CD4-positive, alpha-beta T cell treated with Interleukin-21 for 1 hour (primary cell): ENCODE measurements around the gene SWI5.
"Not testable (repeated sequence)": the region's sequence is repeated elsewhere in the genome, so short reads cannot be mapped to it uniquely, and the experiment has no call there.

Experiments
- DNase-seq: peaks from one replicate; pipeline ENCODE4 v3.0.0-alpha.2; 2020

SWI5 gene

GRCh38 chr9:128276008-128276573, at the start of gene SWI5:
SWI5 (plus strand) TSS chr9:128276276.
- peak; percentile 100 for DNase-seq

DNA sequence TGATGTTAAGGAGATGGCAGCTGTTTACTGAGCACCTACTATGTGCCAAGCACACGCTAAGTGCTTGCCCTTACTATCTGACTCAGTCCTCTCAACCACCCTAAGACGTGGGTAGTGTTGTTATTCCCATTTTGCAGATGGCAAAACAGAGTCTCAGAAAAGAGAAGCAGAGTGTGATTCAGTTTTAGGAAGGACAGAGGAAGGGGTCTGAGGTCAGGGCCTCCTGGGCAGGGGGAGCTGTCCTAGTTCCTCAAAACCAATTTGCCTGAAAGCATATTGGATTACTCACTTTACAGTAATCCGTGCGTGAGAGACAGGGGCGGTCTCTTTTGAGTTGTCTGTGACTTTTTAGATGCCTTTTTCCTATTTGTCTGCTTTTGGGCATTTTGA, 49.7 kb upstream of the SWI5 start:
- DNase-seq = no peak

DNA sequence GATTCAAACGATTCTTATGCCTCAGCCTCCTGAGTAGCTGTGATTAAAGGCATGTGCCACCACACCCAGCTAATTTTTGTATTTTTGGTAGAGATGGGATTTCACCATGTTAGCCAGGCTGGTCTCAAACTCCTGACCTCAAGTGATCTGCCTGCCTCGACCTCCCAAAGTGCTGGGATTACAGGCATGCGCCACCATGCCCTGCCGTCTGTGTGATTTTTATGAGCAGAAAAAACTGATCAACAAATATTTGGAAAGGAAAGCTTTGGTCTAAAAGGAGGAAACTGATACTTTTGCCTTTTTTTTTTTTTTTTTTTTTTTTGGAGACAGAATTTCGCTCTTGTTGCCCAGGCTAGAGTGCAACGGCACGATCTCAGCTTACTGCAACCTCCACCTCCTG, 45.2 kb upstream of the SWI5 start:
- not testable (repeated sequence) for DNase-seq

DNA sequence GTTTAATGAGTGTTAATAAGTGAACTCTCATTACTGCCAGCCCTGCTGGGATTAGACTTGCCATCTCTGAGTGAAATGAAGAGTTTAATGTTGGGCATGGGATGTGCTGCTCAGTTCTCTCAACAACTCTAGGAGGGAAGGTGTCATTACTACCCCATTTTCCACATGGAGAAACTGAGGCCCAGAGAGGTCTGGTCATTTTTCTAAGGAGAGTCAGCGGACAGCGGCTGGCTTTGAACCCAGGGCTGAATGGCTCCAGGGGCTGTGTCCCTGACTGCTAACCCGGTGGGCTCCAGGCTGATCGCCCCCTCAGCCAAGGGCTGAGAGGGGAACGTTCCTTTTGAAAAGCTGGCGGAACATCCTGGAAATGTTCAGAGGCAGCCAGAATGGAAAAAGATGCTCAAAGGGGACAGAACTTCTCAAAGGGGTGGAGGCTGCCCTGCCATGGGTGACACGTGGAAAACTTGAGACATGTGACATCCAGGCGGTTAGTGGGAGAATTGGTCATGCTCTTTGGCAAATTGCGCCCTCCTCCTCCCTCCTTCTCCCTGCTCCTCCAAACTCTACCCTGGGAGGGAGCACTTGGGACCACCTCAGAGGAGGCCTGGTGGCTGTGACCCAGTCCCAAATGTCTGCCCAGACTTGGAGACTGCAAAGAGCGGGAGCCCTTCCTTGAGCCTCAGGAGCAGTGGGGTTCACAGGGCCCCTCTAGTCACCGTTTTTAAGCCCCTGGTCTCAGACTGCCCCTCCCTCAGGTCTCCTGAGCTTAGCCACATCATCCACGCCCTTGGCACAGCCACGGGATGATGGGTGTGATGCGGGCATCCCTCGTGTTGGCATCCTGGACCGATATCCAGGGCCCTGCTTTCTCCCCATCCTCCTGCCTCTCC, 44.2 kb upstream of the SWI5 start:
- no peak for DNase-seq

DNA sequence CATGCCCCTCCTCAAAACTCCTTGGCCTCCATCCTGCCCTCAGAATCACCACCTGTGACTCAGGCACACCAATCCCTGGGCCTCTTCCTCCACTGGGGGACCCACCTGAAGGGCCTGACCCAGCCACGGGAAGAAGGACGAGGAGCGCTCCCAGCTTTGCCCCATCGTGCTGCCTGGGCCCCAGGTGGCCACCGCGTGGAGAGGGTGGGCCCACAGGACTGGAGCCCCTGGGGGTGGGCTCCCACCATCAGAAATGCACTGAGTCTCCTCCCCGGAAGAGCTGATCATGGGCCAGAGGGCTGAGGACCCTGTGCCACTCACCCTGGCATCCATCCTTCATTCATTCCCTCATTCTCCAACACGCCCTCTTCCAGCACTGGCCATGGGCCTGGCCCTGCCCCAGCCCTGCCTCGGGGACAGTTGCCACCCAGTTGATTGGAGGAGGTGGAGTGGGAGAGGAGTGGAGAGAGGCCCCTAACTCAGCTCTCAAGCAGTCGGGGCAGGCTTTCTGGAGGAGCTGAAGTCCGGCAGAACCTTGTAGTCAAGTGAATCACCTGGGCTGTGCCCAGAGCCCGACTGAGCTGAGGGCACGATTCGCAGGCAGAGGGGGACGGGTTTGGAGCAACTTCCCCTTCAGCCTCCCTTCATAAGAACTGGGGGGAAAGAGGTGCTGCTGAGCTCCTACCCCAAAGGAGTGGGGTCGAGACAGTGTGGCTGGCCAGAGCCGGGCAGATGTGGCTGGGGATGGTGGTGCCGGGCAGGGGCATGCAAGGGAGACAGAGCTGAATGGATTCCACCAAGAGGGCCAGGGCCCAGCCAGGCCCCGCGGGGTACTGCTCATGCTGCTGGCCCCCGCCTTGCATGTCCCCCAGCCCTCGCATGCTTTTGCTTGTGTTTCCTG, 43.3 kb upstream of the SWI5 start:
- no peak for DNase-seq

DNA sequence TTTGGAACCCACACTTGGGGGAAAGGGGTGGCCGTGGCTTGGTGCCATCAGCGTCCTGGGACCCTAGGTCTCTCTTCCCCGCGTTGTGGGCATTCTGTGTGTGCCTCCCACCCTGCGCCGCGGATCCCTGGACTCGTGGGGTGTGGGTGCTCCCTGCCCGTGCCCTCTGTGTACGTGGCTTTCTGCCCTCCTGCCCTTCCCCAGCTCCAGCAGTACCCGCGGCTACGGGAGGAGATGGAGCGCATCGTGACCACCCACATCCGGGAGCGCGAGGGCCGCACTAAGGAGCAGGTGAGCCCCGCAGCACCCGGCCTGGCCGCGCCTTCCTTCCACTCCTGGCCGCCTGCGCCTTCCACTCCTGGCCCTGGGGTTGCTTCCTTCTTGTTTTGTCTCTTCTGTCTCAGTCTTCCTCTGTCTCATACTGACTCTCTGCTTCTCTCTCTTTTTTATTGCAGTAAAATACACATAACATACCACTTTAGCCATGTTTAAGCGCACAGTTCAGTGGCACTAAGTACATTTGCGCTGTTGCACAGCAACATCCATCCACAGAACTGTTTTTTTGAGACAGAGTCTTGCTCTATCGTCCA, 42.2 kb upstream of the SWI5 start:
- no peak for DNase-seq

DNA sequence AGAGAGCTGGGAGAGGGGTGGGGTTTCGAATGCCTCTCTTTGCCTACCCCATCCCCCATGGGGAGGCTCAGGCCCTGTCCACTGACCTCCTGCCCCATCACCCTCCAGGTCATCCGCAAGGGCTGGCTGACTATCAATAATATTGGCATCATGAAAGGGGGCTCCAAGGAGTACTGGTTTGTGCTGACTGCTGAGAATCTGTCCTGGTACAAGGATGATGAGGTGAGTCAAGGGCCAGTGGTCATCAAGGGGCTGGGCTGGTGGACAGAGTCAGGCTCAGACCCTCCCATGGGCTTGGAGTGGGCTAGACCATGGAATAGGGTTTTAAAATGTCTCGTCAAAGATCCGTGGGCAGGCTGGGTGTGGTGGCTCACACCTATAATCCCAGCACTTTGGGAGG, 34.0 kb upstream of the SWI5 start:
- no peak for DNase-seq

GRCh38 chr9:128242828-128243214, 33.3 kb upstream of the SWI5 start:
- DNase-seq = no peak

DNA sequence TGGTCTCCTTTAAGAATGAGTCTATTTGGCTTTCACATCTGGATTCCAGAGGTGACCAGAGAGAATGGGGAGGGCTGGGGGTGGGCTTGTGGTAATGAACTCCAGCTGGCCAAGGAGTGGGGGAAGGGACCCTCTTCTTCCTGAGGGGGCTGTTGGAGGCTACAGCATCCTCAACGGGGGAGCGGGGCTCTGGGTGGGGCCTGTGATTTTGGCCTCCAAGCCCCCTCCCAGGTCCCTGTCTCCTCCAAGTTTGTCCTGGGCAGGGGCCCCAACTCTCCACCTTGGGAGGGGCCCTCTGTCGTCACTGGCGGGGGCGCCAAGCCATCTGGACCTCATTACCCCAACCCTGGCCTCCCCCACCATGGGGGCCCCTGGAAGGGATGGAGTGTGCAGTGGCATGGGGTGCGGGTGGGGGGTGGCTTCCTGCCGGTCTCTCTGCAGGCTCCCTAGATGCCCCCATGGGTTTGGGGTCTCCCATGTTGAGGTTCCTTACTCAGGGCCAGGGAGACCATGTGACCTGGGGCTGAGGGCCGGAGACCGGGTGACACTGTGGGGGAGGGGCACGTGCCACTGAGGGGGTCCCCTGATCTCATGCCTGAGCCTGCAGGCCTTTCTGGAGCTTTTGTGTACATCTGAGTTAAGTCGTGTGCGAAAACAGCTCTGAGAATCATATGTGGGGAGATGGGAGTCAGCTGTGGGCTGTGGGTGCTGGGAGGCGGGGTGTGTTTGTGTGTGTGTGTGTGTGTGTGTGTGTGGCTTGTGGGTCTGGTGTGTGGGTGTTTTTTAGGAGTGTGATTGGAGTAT, 32.7 kb upstream of the SWI5 start:
- no peak for DNase-seq

DNA sequence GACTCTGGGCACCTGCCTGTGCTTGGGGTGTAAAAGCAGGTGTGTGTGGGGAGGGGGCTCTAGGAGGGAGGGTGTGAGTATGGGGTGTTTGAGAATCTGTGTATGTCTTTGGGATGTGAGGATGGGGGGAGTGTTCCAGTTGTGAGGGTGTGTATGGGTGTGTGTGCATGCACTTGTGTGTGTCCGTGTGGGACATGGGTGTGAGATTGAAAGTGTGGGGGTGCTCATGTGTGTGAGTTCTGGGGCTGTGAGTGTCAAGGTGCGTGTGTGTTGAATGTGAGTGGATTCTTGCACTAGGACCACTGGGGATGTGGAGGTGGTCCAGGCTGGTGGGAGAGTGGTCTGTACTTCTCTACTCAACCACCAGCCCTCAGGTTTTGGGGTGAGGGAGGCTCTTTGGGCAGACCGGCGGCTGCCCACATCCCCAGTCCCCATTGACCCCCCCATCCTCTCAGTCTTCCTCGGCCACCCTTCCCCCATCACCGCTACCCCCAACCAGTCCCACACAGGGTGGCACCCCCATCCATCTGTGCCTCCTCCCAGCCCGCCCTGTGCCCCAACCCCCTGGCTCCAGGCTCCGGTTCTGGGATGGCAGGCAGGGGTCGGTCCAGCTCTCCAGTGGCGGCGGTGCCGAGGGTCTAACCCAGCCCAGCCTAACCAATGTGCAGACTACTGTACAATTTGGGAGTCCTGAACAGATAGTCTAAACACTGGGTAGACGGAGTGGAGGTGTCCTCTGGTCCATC, 31.8 kb upstream of the SWI5 start:
- no peak for DNase-seq

- no peak for DNase-seq
Measured at GRCh38 chr9:128244837-128245231, 31.2 kb upstream of the SWI5 start.

DNA sequence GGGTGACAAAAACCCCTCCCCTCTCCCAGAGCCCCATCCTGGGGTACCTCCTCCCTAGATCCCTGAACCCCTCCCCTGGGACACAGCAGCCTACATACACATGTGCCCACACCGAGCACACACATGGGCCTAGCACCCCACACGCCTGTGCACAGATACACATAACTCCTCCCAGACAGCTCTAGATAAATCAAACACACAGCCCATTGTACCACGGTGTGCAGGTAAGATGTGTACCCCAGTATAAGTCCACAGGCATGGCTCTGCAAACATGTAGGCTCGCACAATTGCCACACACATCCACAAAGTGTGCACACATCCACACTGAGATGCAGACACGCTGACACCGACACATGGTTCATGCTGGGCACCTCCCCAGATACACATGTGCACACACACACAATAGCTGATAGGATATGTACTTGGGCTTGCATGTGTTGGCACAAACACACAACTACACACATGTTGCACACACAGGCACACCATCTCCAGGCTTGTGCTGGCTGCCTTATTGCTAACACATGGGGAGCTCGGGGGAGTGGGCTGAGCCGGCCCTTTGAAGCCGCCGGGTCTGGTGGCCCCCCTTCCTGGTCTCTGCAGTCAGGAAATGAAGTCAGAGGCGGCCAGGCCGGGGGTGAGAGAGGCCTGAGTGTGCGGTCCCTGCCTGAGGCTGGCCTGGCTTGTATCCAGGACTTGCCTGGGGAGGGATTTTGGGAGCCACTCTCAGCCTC, 30.5 kb upstream of the SWI5 start:
- DNase-seq = no peak

- DNase-seq = no peak
Measured at GRCh38 chr9:128246471-128246870, 29.6 kb upstream of the SWI5 start.

DNA sequence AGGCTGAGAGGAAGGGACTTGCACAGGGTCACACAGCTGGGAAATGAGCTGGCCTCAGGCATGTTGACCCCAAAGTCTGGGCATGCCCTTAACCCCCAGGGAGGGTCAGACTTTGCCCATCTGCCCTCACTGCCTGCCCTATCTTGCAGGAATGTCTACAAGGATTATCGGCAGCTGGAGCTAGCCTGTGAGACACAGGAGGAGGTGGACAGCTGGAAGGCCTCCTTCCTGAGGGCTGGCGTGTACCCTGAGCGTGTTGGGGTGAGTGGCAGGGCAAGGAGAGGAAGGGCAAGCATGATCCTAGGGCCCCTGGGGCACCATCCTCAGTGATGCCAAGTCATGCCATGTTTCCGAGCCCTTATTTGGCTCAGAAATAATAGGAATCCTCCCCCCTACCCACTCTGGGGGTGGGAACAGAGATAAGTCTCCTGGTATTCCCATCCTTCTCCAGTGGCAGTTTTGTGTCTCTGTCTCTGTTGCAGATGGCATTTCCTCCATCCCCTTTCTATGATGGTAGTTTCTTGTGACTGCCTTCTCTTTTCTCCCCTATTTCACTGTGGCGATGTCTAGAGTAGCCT, 28.8 kb upstream of the SWI5 start:
- DNase-seq = no peak

DNA sequence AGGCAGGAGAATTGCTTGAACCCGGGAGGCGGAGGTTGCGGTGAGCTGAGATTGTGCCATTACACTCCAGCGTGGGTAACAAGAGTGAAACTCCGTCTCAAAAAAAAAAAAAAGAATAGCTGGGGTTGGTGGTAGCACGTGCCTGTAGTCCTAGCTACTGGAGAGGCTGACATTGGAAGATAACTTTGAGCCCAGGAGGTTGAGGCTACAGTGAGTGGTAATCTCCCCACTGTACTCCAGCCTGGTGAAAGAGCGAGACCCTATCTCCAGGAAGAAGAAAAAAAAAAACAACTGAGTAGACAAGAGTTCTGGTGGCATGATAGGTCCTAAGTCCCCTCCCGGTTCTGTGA, 26.5 kb upstream of the SWI5 start:
- no peak for DNase-seq

DNA sequence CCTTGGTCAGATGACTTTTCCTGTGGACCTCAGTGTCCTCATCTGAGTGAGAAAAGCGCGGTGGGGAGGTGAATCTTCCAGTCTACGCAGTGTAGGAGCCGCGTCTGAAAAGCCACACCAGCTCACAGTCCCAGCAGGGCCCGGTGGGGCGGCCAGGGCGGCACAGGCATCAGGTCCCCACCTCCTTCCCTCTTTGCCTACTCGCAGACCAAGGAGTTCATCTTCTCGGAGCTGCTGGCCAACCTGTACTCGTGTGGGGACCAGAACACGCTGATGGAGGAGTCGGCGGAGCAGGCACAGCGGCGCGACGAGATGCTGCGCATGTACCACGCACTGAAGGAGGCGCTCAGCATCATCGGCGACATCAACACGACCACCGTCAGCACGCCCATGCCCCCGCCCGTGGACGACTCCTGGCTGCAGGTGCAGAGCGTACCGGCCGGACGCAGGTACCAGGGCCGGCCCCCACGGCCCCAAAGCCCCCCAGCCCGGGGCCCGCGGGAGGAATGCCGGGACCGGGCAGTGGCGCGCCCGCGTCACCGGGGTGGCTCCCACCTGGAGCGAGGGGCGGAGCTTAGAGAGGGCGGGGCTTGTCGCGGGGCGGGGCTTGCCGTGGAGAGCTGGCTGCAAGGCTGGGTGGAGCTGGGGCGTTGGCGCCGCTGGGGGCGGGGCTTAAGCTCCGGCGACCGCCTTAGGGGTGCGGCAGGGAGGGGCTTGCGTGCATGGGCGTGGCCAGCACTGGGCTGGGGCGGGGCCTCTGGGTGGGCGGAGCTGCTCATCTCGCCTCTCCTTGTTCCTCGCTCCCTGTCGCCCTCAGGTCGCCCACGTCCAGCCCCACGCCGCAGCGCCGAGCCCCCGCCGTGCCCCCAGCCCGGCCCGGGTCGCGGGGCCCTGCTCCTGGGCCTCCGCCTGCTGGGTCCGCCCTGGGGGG, 25.9 kb upstream of the SWI5 start:
- peak; percentile 97 for DNase-seq

GRCh38 chr9:128250839-128251731, 25.0 kb upstream of the SWI5 start:
- DNase-seq = no peak

DNA sequence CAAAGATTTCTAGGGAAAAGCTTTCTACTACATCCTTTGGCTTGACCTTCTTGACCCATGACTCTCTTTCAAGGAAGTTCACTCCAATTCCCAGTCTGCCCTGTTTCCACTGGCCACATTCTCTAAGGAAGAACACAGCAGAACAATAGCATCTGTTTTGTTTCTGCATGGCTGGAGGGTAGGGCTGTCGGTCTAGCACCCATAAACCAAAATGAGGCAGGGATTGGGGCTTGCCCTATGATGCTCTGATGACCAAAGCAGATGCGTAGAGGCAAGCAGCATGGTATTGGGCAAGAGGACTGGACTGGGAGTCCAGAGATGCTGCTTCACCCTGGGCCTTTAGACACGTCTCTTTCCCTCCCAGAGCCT, 24.4 kb upstream of the SWI5 start:
- no peak for DNase-seq
